Eye (tissue), 1 donor: ENCODE results near the gene CCDC88A.
"Not testable (repeated sequence)": the region's sequence is repeated elsewhere in the genome, so short reads cannot be mapped to it uniquely, and the experiment has no call there.

Source experiments
- DNase-seq: peaks from one replicate; pipeline ENCODE4 v3.0.0-alpha.2; 2015

Gene CCDC88A

GRCh38 chr2:55422876-55423665 is 3.4 kb upstream of the CCDC88A start:
- no peak for DNase-seq

- DNase-seq: no peak
Measured at GRCh38 chr2:55421326-55421725, 1.7 kb upstream of the CCDC88A start.

DNA sequence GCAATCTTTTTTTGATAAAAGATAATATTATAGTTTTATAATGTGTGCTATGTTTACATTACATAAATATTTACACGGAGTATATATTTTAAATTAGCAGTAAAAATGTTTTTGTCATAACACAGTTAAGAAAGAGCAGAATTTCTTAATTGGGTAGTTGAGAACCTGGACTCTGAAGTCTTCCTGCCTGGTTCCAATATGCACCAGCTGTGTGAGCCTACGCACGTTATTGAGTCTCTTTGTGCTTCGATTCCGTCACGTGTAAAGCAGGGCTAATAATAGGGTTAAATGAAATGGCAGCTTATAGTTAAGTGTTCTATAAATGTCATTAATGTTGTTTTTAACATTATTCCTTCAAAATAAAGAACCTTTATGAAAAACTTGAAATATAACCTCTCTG is 1.2 kb upstream of the CCDC88A start:
- no peak for DNase-seq

DNA sequence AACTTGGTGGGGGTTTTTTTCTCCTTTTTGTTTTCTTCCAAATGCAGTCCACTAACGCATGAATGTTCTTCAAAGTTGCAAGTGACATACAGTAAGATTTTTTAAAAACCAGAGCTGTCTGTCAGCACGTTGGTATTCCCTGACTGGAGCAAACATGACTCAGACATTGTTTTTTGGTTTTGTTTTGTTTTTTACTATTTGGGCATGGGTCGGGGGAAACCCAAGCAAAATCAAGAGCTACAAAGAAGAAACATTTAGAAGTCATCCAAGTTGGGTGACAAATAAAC is 726 bp upstream of the CCDC88A start:
- DNase-seq: no peak

- no peak for DNase-seq
Measured at GRCh38 chr2:55419233-55419678, 400 bp downstream of the CCDC88A start.

DNA sequence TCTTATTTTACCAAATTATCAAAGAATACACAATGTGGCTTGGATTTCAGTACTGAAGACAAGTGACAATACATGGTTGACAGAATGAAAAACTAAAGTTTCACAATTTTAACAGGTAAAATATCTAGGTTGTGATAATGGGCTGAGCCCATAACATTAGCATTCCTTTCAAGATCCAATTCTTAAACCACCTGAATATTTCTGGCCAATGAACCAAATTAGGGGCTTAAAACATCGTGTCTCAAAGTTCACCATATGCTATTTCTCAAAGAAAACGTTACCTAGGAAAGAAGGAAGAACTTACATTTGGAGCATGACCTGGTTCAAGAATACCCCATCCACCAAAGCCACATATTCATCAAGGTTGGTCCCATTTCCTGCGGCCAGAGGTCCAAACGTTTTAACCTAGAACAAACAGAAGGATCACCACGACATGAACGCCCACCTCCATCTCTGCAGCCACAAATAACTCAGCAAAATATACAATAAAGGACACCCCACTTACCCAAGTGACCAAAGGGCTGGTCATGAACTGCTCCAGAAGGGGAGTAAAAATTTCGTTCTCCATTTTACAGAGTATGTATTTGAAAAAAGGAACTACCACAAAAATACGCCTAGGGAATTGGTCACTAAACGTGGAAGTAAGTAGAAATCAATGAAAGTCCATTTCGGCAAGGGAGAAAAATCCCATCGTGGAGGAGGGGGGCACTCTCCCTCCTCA is 984 bp downstream of the CCDC88A start:
- DNase-seq: no peak

DNA sequence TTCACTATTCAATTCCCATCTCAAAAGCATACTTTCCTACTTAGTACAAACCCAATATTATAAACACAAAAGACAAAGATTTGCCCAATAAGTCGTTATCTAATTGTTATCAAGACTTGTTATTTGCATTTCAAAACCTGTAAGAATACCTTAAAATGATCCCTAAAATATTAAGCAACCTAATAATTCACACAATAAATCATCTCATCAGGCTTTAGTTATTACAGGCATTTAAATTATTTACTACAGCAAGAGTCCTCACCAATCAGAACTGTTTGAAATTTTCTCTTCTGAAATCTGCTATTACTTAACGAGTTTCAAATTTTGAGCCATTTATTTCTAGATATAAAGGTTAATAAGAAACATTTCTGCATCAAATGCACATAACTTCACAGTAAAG is 1.6 kb downstream of the CCDC88A start:
- DNase-seq: peak; percentile 48

- DNase-seq: no peak
Measured at GRCh38 chr2:55416786-55417568, 2.7 kb downstream of the CCDC88A start.

GRCh38 chr2:55415300-55415699 is 4.4 kb downstream of the CCDC88A start:
- no peak for DNase-seq

DNA sequence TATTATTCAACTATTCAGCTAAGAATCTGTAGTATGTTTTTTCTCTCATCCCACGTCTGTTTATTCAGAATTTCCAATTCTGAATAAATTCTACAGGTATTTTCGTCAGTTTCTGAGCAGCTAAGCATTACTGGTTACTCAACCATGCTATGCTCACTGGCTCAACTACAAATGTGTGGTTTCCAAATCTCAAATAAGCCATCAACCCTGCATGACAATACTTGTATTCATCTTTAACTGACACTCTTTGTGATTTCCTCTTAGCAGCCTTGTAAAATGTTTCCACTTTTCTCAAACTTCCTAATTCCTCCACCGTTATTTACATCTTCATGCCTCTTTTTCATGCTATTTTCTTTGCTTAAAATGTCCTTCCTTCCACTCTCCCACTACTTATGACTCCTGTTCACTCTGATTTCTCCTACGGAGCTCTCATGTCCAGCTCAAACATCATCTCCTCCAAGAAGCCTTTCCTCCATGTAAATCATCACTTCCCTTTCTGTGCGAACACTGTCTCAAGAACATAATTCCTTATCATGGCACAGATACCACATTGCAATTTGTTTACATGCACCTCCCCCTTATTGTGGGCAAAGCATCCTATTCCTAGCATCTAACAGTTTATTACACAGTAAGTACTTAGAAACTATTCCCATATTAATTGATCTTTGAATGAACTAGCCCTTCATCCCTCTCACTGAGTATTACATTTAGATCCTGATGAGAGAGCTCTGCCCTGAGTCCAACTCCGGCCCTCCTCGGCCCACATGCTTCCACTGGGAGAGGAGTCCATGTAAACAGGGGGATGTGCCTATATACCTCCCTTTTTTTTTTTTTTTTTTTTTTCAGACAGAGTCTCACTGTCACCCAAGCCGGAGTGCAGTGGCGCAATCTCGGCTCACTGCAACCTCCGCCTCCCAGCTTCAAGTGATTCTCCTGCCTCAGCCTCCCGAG is 10.5 kb downstream of the CCDC88A start:
- DNase-seq: no peak

DNA sequence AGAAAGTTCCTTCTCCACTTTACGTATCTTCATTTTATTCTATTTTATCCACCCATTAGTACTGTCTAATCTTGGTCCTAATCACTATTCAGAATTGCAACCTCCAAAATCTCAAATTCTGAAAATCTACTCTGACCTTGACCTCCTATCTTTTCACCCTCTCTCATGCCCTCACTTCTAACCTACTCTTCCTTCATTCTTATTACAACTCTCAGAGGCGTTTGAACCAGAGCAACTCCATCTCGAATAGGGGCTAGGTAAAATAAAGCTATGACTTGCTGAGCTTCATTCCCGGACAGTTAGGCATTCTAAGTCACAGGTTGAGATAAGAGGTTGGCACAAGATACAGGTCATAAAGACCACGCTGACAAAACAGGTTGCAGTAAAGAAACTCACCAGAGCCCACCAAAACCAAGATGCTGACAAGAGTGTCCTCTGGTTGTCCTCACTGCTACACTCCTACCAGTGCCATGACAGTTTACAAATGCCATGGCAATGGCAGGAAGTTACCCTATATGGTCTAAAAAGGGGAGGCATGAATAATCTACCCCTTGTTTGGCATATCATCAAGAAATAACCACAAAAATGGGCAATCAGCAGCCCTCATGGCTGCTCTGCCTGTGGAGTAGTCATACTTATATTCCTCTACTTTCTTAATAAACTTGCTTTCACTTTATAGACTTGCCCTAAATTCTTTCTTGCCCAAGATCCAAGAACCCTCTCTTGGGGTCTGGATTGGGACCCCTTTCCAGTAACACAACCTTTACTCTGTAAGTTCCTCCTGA is 11.4 kb downstream of the CCDC88A start:
- no peak for DNase-seq

DNA sequence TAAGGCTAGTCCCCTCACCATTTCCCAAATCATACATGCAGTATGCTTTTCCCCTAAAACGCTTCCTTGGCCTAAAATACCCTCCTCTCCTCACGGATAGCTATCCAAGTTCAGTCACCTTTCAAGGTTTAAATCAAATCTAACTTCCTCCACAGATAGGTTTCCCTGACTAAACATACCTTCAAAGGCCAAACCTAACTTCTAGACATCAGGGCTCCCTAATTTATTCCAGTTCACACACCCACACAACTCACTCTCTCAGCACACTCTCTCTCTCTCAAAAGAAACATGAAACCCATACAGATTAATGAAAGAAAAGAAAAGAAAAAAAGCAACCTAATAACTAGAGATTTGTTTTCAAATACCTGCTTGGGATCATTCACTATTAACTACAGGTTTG is 14.5 kb downstream of the CCDC88A start:
- no peak for DNase-seq

DNA sequence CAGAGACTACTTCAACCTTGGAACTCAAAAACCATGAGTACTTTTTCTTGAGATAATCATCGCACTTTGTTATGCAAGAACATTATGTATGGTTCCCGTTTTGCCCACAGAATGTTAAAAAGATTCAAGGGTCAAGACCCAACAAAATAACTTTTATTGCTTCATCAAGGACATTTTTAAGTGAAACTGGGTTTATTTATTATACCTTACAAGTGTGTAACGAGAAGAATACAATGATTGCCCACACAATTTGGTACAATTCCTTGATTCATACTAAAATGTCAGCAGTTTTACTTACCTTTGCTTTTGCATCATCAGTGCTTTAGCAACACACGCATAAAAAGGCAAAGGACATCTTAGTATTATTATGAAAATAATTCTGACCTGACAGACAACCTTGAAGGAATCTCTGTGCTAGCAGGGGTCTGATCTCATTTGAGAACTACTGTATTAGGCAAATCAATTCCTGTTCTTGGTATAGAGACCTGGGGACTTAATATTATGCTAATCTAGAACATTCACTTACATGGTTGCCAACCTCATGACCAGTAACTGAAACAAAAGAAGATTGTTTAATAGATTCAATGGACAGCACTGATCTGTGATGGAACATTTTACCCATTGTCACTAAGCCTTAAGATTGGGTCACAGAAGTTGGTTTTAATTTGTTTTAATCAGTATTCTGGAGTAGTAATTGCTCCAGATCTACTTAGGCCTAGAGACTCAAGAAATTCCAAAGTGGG is 16.2 kb downstream of the CCDC88A start:
- no peak for DNase-seq

DNA sequence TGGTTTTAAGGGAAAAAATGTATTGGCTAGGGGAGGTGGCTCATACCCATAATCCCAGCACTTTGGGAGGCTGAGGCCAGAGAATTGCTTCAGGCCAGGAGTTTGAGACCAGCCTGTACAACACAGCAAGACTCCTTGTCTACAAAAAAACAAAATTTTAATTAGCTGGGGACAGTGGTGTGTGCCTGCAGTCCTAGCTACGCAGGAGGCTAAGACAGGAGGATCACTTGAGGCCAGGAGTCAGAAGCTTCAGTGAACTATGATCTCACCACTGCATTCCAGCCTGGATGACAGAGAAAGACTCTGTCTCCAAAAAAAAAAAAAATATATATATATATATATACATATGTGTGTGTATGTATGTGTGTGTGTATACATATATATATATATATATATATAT is 18.5 kb downstream of the CCDC88A start:
- DNase-seq: no peak

DNA sequence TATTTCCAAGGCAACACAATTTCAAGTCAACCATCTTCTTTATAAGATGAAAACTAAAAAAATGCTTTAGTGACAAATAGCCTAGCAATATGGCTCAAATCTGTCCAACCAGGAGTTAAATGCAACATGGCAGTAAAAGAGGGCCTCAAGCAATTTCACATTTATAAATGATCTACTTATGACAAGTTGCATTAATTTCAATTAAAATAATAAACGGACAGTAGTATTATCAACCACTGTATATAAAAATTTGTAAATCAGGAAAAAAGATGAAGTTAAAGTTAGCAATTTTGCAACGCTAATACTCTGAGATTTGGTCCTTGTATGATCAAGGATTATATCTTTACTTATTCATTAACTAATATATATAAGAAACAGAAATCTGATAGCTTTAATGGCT is 19.3 kb downstream of the CCDC88A start:
- DNase-seq: peak; percentile 57

DNA sequence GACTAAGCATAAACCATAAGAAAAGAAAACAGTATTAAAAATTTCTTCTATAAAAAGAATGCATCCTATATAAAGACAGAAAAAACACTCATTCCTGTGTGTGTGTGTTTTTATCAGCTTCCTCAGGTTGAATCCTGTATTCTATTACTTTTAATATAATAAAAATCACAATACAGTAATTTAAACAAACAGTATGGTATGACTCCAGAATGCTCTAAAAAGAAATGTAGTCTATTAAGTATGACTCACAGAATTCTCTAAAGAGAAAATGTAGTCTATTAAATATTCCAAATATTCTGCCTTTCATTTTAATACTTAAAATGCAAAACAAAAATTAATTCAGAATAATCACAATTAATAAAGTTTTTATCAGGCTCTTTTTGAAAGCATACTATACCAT is 19.8 kb downstream of the CCDC88A start:
- DNase-seq: no peak

DNA sequence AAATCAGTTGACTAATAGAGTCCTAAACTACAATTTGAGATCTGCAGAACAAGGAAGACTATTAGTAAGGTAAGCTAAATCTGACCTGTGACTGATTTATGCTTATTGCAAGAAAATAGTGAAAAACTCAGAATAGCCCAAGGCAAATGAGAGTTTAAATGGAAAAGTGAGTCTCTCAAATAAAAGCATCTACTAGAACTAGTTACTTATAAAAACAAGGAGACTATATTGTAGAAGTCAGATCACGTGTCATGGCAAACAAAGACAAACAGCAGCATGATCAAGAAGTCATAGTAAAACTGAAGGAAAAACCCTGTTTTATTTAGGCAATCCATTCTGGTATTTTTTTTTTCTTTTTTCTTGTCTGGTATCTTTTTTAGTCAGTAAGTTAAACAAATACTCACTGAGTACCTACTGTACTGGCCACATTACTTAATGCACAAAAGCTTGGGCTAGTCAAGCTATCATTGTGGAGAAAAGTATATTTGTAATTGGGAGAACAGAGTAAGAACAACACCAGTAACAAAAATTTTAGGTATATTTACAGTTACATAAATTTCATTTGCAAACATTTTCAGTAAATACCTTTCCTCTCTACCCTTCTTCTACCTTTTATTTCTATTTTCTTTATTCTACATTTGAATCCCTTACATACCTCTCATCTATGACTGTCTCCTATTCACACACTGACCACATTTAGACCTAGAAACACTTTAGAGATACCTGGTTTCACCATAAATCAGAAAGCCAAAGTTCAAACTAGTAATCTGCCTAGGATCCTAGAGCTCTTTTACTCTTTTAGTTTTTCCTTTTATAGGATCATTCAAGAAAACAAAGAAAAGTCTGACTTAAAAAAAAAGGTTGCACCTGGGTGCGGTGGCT is 23.7 kb downstream of the CCDC88A start:
- no peak for DNase-seq

GRCh38 chr2:55391615-55392242 is 27.9 kb downstream of the CCDC88A start:
- DNase-seq: no peak

DNA sequence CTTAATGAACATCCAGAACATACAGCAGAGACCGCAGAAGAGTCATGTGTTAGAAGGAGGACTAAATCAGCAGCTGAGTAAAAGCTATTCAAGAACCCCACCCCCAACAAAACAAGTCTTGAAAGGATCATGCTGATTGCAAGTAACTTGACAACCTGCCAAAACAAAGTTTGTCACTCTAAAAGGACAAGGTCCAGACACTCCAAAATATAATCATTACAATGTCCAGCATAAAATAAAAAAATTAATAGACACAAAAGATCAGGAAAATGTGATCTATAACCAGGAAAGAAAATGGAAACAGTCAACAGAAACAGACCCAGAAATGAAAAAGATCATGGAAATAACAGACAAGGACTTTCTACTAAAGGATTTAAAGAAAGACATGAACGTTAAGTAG is 28.5 kb downstream of the CCDC88A start:
- DNase-seq: no peak

GRCh38 chr2:55385516-55385915 is 34.1 kb downstream of the CCDC88A start:
- DNase-seq: not testable (repeated sequence)
